RPMI8226 (cell line): ENCODE results near the gene NOPCHAP1.
"Not testable (repeated sequence)": the region's sequence is repeated elsewhere in the genome, so short reads cannot be mapped to it uniquely, and the experiment has no call there.

Experiments used
- DNase-seq: peaks from one replicate; pipeline ENCODE4 v3.0.0-alpha.2; 2015

Gene NOPCHAP1

GRCh38 chr12:104966677-104967076, 19.4 kb upstream of the NOPCHAP1 start:
- no peak for DNase-seq

- no peak for DNase-seq
Observed at GRCh38 chr12:104969343-104969742, 16.8 kb upstream of the NOPCHAP1 start.

GRCh38 chr12:104971306-104971705, 14.8 kb upstream of the NOPCHAP1 start:
- no peak for DNase-seq

- no peak for DNase-seq
Observed at GRCh38 chr12:104973250-104973649, 12.9 kb upstream of the NOPCHAP1 start.

- DNase-seq, result peak; percentile 90
Observed at GRCh38 chr12:104974626-104975290, 11.4 kb upstream of the NOPCHAP1 start.

- DNase-seq, result no peak
Observed at GRCh38 chr12:104975587-104976343, 10.4 kb upstream of the NOPCHAP1 start.

- DNase-seq, result no peak
Observed at GRCh38 chr12:104976703-104977102, 9.4 kb upstream of the NOPCHAP1 start.

- not testable (repeated sequence) for DNase-seq
Observed at GRCh38 chr12:104977688-104978087, 8.4 kb upstream of the NOPCHAP1 start.

GRCh38 chr12:104985206-104985605, 910 bp upstream of the NOPCHAP1 start:
- DNase-seq, result no peak

- DNase-seq, result peak; percentile 85
Observed at GRCh38 chr12:104990950-104991349, 4.8 kb downstream of the NOPCHAP1 start.

- peak; percentile 20 for DNase-seq
Observed at GRCh38 chr12:104991565-104992128, 5.5 kb downstream of the NOPCHAP1 start.

GRCh38 chr12:104994336-104994735, 8.2 kb downstream of the NOPCHAP1 start:
- no peak for DNase-seq

GRCh38 chr12:104997541-104997940, 11.4 kb downstream of the NOPCHAP1 start:
- no peak for DNase-seq

- peak; percentile 93 for DNase-seq
Observed at GRCh38 chr12:104998423-104999346, 12.6 kb downstream of the NOPCHAP1 start.

- DNase-seq, result no peak
Observed at GRCh38 chr12:104999347-104999685, 13.2 kb downstream of the NOPCHAP1 start.

- DNase-seq, result no peak
Observed at GRCh38 chr12:105001476-105001875, 15.4 kb downstream of the NOPCHAP1 start.

GRCh38 chr12:105013892-105014291, 27.8 kb downstream of the NOPCHAP1 start:
- DNase-seq, result no peak

GRCh38 chr12:105014603-105015002, 28.5 kb downstream of the NOPCHAP1 start:
- DNase-seq, result no peak

- DNase-seq, result no peak
Observed at GRCh38 chr12:105015543-105015942, 29.4 kb downstream of the NOPCHAP1 start.

GRCh38 chr12:105018012-105018411, 31.9 kb downstream of the NOPCHAP1 start:
- no peak for DNase-seq

GRCh38 chr12:105018776-105019175, 32.7 kb downstream of the NOPCHAP1 start:
- no peak for DNase-seq

GRCh38 chr12:105020241-105020962, 34.3 kb downstream of the NOPCHAP1 start:
- DNase-seq, result no peak
